ENCODE data around the gene CAMSAP1.

- TF ChIP-seq CTCF (IDR thresholded peaks at IDR 0.05): no peak
- TF ChIP-seq POLR2A (IDR thresholded peaks at IDR 0.05): no peak
These were observed 7.6 kb upstream of the CAMSAP1 start for GRCh38 chr9:135914921-135915320.

Data from lower leg skin (tissue), 3 donors.